ENCODE measurements around the gene TGM6. TPM values are rescaled to one million over a fixed set of nuclear protein-coding genes. Genes with fewer than 3 reads are reported as not detected.

TGM6 gene
- total RNA-seq, 4 donors from 2014 or later = not detected

DNA sequence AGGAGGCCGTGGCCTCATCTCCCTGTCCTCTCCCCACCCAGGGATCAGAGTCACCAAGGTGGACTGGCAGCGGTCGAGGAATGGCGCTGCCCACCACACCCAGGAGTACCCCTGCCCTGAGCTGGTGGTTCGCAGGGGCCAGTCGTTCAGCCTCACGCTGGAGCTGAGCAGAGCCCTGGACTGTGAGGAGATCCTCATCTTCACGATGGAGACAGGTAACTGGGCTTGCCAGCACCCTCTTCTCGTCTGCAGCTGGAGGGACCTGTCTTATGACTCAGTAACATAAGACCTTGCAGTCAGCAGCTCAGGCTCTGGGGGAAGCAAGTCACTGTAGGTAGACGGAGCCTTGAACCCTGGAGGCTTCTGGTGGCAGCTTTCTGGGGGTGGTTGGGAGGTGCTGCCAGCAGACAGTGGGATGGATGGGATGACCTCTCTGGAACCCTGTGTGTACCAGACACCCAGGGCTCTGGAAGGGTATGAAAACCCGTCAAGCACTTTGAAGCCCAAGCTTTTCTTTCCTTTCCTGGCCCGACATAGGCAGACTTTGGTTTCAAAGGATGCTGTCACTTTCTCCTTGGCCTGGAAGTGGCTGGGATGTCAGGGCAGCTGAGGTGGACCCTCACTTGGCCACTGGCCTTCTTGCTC lies 13.8 kb downstream of the TGM6 start:
- no peak for DNase-seq
- intact Hi-C loops (cut with DNase I) = no loop called here
- Histone ChIP-seq H3K27me3 (no peaks in the 10 kb centered on the region), H3K27ac (no peak overlapping the region), H3K4me1 (no peaks in the 10 kb centered on the region), H3K36me3 (no peaks in the 10 kb centered on the region), H3K9me3 (no peaks in the 10 kb centered on the region), H3K4me3 (replicated peaks in 1 of 3) (no peak overlapping the region)
- WGBS, 2 donors = 81 to 83% methylated on average over 8 to 11 of the region's 12 CpGs
- TF ChIP-seq POLR2A (IDR thresholded peaks at IDR 0.05) = no peak
- TF ChIP-seq, protein P1, sequence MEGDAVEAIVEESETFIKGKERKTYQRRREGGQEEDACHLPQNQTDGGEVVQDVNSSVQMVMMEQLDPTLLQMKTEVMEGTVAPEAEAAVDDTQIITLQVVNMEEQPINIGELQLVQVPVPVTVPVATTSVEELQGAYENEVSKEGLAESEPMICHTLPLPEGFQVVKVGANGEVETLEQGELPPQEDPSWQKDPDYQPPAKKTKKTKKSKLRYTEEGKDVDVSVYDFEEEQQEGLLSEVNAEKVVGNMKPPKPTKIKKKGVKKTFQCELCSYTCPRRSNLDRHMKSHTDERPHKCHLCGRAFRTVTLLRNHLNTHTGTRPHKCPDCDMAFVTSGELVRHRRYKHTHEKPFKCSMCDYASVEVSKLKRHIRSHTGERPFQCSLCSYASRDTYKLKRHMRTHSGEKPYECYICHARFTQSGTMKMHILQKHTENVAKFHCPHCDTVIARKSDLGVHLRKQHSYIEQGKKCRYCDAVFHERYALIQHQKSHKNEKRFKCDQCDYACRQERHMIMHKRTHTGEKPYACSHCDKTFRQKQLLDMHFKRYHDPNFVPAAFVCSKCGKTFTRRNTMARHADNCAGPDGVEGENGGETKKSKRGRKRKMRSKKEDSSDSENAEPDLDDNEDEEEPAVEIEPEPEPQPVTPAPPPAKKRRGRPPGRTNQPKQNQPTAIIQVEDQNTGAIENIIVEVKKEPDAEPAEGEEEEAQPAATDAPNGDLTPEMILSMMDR (IDR thresholded peaks at IDR 0.05) = no peak

DNA sequence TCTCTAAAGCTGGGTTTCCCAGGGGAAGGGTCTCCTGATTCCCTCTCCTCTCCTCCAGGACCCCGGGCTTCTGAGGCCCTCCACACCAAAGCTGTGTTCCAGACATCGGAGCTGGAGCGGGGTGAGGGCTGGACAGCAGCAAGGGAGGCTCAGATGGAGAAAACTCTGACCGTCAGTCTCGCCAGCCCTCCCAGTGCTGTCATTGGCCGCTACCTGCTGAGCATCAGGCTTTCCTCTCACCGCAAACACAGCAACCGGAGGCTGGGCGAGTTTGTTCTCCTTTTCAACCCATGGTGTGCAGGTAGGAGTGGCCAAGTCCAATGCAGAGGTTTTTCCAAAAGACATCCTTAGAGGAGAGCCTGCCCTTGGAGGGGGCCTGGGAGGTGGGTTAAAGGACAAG lies 14.4 kb downstream of the TGM6 start:
- Histone ChIP-seq H3K27ac (no peak overlapping the region), H3K9me3 (no peaks in the 10 kb centered on the region), H3K27me3 (no peaks in the 10 kb centered on the region), H3K4me1 (no peaks in the 10 kb centered on the region), H3K4me3 (replicated peaks in 1 of 3) (no peak overlapping the region), H3K36me3 (no peaks in the 10 kb centered on the region)
- 68 to 76% methylated on average over 8 of the region's 9 CpGs for WGBS, 2 donors
- no peak for DNase-seq
- intact Hi-C loops (cut with DNase I) = no loop called here
- TF ChIP-seq, protein P1 (IDR thresholded peaks at IDR 0.05) = no peak
- TF ChIP-seq POLR2A (IDR thresholded peaks at IDR 0.05) = no peak

DNA sequence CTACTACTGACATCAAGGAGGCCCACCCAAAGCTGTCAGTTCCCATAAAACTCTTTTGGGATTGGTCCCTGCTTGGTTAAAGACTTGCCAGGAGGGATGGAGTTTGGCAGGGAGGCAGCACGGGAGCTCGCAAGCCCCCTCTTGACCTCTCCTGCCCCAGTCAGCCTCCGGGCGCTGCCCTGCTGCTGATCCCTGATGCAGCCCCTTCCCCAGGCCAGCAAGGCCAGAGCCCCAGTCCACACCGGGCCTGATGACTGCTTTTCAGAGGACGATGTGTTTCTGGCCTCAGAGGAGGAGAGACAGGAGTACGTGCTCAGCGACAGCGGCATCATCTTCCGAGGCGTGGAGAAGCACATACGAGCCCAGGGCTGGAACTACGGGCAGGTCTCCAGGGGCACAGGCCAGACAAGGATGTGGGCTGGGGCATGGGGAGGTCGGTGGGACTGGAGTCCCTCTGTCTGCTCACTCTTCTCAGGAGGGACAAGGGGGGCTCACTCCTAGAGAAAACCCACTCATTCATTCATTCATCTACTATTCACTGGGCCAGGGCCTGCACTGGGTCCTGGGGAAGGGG lies 15.6 kb downstream of the TGM6 start:
- Histone ChIP-seq H3K27me3 (no peaks in the 10 kb centered on the region), H3K36me3 (no peaks in the 10 kb centered on the region), H3K27ac (no peak overlapping the region), H3K4me1 (no peaks in the 10 kb centered on the region), H3K9me3 (no peaks in the 10 kb centered on the region), H3K4me3 (replicated peaks in 1 of 3) (no peak overlapping the region)
- no peak for TF ChIP-seq POLR2A (IDR thresholded peaks at IDR 0.05)
- TF ChIP-seq, protein P1 (IDR thresholded peaks at IDR 0.05) = no peak
- DNase-seq = no peak
- intact Hi-C loops (cut with DNase I) = no loop called here
- WGBS, 2 donors = 80 to 83% methylated on average over 11 to 13 of the region's 14 CpGs

DNA sequence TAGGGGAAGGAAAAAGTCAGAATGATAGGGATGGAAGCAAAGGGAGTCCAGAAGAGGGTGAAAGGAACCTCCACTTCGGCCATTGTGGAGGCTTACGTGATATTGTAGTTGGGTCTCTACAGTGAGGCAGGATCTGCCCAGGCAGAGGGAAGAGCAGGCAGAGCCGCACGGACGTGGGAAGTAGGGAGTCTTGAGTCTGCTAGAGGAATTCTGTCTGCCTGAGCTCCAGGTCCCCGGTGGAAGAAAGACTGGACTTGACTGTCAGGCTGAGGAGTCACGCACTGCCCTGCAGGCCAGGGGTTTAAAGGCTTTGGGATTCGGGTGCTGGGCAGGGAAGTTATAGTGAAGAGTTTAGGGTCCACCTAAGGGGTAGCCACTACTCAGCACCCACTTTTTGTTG lies 16.4 kb downstream of the TGM6 start:
- Histone ChIP-seq H3K36me3 (no peaks in the 10 kb centered on the region), H3K4me3 (replicated peaks in 1 of 3) (no peak overlapping the region), H3K4me1 (no peaks in the 10 kb centered on the region), H3K27me3 (no peaks in the 10 kb centered on the region), H3K27ac (no peak overlapping the region), H3K9me3 (no peaks in the 10 kb centered on the region)
- TF ChIP-seq, protein P1 (IDR thresholded peaks at IDR 0.05) = no peak
- TF ChIP-seq POLR2A (IDR thresholded peaks at IDR 0.05) = no peak
- 88 to 90% methylated on average over 8 of the region's 8 CpGs for WGBS, 2 donors
- DNase-seq = no peak
- intact Hi-C loops (cut with DNase I) = no loop called here

DNA sequence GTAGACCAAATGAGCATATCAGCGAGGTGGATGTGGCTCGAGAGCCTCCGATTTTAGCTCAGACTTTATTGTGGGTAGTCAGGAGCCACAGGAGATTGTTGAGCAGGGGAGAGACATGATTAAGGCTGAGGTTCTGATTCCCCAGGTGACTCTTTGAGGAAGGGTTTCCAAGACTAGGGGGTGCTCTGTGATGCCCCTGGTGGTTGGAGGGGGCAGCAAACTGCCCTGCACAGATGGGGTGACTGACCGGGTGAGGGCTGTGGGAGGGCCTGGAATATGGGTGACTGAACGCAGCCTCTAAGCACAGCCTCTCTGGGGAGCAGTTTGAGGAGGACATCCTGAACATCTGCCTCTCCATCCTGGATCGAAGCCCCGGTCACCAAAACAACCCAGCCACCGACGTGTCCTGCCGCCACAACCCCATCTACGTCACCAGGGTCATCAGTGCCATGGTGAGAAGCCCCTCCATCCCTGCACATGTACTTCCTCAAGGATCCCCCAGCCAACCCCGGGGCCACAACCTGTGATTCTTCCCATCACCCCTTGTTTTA lies 17.0 kb downstream of the TGM6 start:
- Histone ChIP-seq H3K36me3 (no peaks in the 10 kb centered on the region), H3K27ac (no peak overlapping the region), H3K4me1 (no peaks in the 10 kb centered on the region), H3K4me3 (replicated peaks in 1 of 3) (no peak overlapping the region), H3K27me3 (no peaks in the 10 kb centered on the region), H3K9me3 (no peaks in the 10 kb centered on the region)
- 85 to 90% methylated on average over 12 of the region's 12 CpGs for WGBS, 2 donors
- DNase-seq = no peak
- TF ChIP-seq, protein P1 (IDR thresholded peaks at IDR 0.05) = no peak
- TF ChIP-seq POLR2A (IDR thresholded peaks at IDR 0.05) = no peak
- intact Hi-C loops (cut with DNase I) = no loop called here
